Measurements from ENCODE around the gene SIPA1L3. TPM values are rescaled to one million over a fixed set of nuclear protein-coding genes. Genes with fewer than 3 reads are reported as not detected.

SIPA1L3 gene
- total RNA-seq, 4 donors from 2014 or later: 11.1 to 25.3 (median 14.5) TPM

GRCh38 chr19:38209671-38210457 lies 302.9 kb downstream of the SIPA1L3 start:
- intact Hi-C loops (cut with DNase I): no loop called here
- Histone ChIP-seq H3K27ac (peak overlapping the region; percentile 15 to 80 (median 51)), H3K27me3 (peaks cover 12 to 64% (median 14%) of the 10 kb centered on the region in 4 donors), H3K36me3 (peaks cover 0 to 29% (median 3%) of the 10 kb centered on the region in 3 donors), H3K9me3 (no peaks in the 10 kb centered on the region), H3K4me3 (peak overlapping the region in 3 of 4 donors; percentile 3 to 52 (median 32)), H3K4me1 (peaks cover 15 to 33% (median 23%) of the 10 kb centered on the region in 3 donors)
- no peak for TF ChIP-seq CTCF (IDR thresholded peaks at IDR 0.05)
- peak in 1 of 4 donors; percentile 42 for TF ChIP-seq POLR2A (IDR thresholded peaks at IDR 0.05)
- DNase-seq: no peak
- 2% methylated on average over 18 to 29 of the region's 30 CpGs for WGBS, 2 donors

- Histone ChIP-seq H3K27me3 (peaks cover 12 to 71% (median 14%) of the 10 kb centered on the region in 4 donors), H3K27ac (peak overlapping the region in 1 of 4 donors; percentile 80), H3K4me1 (peaks cover 15 to 33% (median 23%) of the 10 kb centered on the region in 3 donors), H3K36me3 (peaks cover 0 to 22% (median 3%) of the 10 kb centered on the region in 3 donors), H3K4me3 (peak overlapping the region in 3 of 4 donors; percentile 3 to 52 (median 32)), H3K9me3 (no peaks in the 10 kb centered on the region)
- intact Hi-C loops (cut with DNase I): no loop called here
- no peak for TF ChIP-seq POLR2A (IDR thresholded peaks at IDR 0.05)
- no peak for TF ChIP-seq CTCF (IDR thresholded peaks at IDR 0.05)
- 0 to 6% methylated on average over 5 to 12 of the region's 24 CpGs for WGBS, 2 donors
- DNase-seq: no peak
These were observed 303.5 kb downstream of the SIPA1L3 start for GRCh38 chr19:38210458-38210987.

- peaks cover 0 to 16% (median under 1%) of the 10 kb centered on the region in 3 donors for H3K36me3 ChIP-seq
- peaks cover 15 to 33% (median 23%) of the 10 kb centered on the region in 3 donors for H3K4me1 ChIP-seq
- TF ChIP-seq POLR2A (IDR thresholded peaks at IDR 0.05) (no peak), CTCF (IDR thresholded peaks at IDR 0.05) (no peak)
- 0 to 5% methylated on average over 2 to 8 of the region's 27 CpGs for WGBS, 2 donors
- intact Hi-C loops (cut with DNase I): no loop called here
- peaks cover 12 to 77% (median 14%) of the 10 kb centered on the region in 4 donors for H3K27me3 ChIP-seq
- no peaks in the 10 kb centered on the region for H3K9me3 ChIP-seq
- H3K4me3 ChIP-seq: peak overlapping the region in 2 of 4 donors; percentile 32 to 40
- no peak for DNase-seq
- peak overlapping the region in 1 of 4 donors; percentile 80 for H3K27ac ChIP-seq
These were observed 304.2 kb downstream of the SIPA1L3 start for GRCh38 chr19:38211151-38211591.

GRCh38 chr19:38211766-38212165 lies 304.8 kb downstream of the SIPA1L3 start:
- Histone ChIP-seq H3K4me1 (peaks cover 15 to 33% (median 23%) of the 10 kb centered on the region in 3 donors), H3K4me3 (no peak overlapping the region), H3K36me3 (peaks cover 0 to 10% (median 0%) of the 10 kb centered on the region in 3 donors), H3K9me3 (no peaks in the 10 kb centered on the region), H3K27ac (no peak overlapping the region), H3K27me3 (peaks cover 12 to 83% (median 14%) of the 10 kb centered on the region in 4 donors)
- intact Hi-C loops (cut with DNase I): no loop called here
- no peak for DNase-seq
- TF ChIP-seq POLR2A (IDR thresholded peaks at IDR 0.05) (no peak), CTCF (IDR thresholded peaks at IDR 0.05) (no peak)
- WGBS, 2 donors: 17% methylated on average over 1 of the region's 15 CpGs; no CpG with 5 or more reads in 1 of the 2 donors

GRCh38 chr19:38213469-38213868 lies 306.5 kb downstream of the SIPA1L3 start:
- WGBS, 2 donors: 50 to 82% methylated on average over 2 to 6 of the region's 23 CpGs
- Histone ChIP-seq H3K4me3 (no peak overlapping the region), H3K27ac (no peak overlapping the region), H3K4me1 (peaks cover 15 to 33% (median 23%) of the 10 kb centered on the region in 3 donors), H3K27me3 (peaks cover 12 to 97% (median 14%) of the 10 kb centered on the region in 4 donors), H3K9me3 (no peaks in the 10 kb centered on the region), H3K36me3 (no peaks in the 10 kb centered on the region)
- TF ChIP-seq POLR2A (IDR thresholded peaks at IDR 0.05) (no peak), CTCF (IDR thresholded peaks at IDR 0.05) (no peak)
- no peak for DNase-seq
- intact Hi-C loops (cut with DNase I): no loop called here
